Activated naive CD8-positive, alpha-beta T cell treated with anti-CD3 and anti-CD28 coated beads for 36 hours (primary cell): ENCODE measurements around the gene ZSCAN10. TPM values are rescaled to one million over a fixed set of nuclear protein-coding genes. Genes with fewer than 3 reads are reported as not detected.

Experiments used
- DNase-seq: peaks from one replicate; pipeline ENCODE4 v3.0.0; 2021
- H3K27ac Mint-ChIP-seq: one replicate; pipeline ENCODE4 v1.8.0; 2022; ENCODE audit warnings: mild to moderate bottlenecking, moderate library complexity, mixed read lengths
- H3K27me3 Mint-ChIP-seq: one replicate; pipeline ENCODE4 v1.8.0; 2022; ENCODE audit warnings: mild to moderate bottlenecking, mixed read lengths
- H3K36me3 Mint-ChIP-seq: one replicate; pipeline ENCODE4 v1.8.0; 2021; ENCODE audit warnings: mild to moderate bottlenecking, mixed read lengths
- H3K4me1 Mint-ChIP-seq: one replicate; pipeline ENCODE4 v1.8.0; 2021; ENCODE audit warnings: mixed read lengths
- H3K4me3 Mint-ChIP-seq: one replicate; pipeline ENCODE4 v1.8.0; 2022; ENCODE audit warnings: mild to moderate bottlenecking, moderate library complexity, mixed read lengths
- H3K9me3 Mint-ChIP-seq: one replicate; pipeline ENCODE4 v1.8.0; 2022; ENCODE audit warnings: mixed read lengths
- total RNA-seq, 2 experiments: library from RNA; stranded (reverse); gene quantifications; one replicate each; pipeline ENCODE4 v1.2.3, GENCODE V29; 2021

Gene ZSCAN10
- total RNA-seq, 2 experiments from 2014 or later, result not detected

GRCh38 chr16:3042376-3042775 lies 56.7 kb downstream of the ZSCAN10 start:
- Mint-ChIP-seq H3K27me3 (peaks cover 86% of the 10 kb centered on the region), H3K4me1 (peaks cover 7% of the 10 kb centered on the region), H3K36me3 (no peaks in the 10 kb centered on the region), H3K4me3 (no peak overlapping the region), H3K27ac (no peak overlapping the region), H3K9me3 (no peaks in the 10 kb centered on the region)
- no peak for DNase-seq

- H3K9me3 Mint-ChIP-seq, result no peaks in the 10 kb centered on the region
- H3K36me3 Mint-ChIP-seq, result no peaks in the 10 kb centered on the region
- no peak overlapping the region for H3K4me3 Mint-ChIP-seq
- H3K4me1 Mint-ChIP-seq, result peaks cover 5% of the 10 kb centered on the region
- peaks cover 88% of the 10 kb centered on the region for H3K27me3 Mint-ChIP-seq
- no peak overlapping the region for H3K27ac Mint-ChIP-seq
- no peak for DNase-seq
These were observed 60.2 kb downstream of the ZSCAN10 start for GRCh38 chr16:3038896-3039295.

Other genes with a start within 250 kb of the ZSCAN10 start
- gene PRSS22, start 241.1 kb downstream of the ZSCAN10 start, total RNA-seq, result not detected
- 10 to 100 TPM; 18.0 to 18.3 TPM for gene FLYWCH2, start 216.1 kb downstream of the ZSCAN10 start, total RNA-seq
- 10 to 100 TPM; 24.3 to 26.1 TPM for gene FLYWCH1, start 187.4 kb downstream of the ZSCAN10 start, total RNA-seq
- gene KREMEN2, start 135.0 kb downstream of the ZSCAN10 start, total RNA-seq, result not detected
- 10 to 100 TPM; 29.5 to 31.0 TPM for gene PAQR4, start 129.9 kb downstream of the ZSCAN10 start, total RNA-seq
- gene PKMYT1, start 118.8 kb downstream of the ZSCAN10 start, total RNA-seq, result 100 to 1,000 TPM; 144 to 145 TPM
- not detected for gene CLDN9, start 86.4 kb downstream of the ZSCAN10 start, total RNA-seq
- not detected for gene CLDN6, start 81.1 kb downstream of the ZSCAN10 start, total RNA-seq
- 1 to 10 TPM; 1.2 to 1.5 TPM for gene TNFRSF12A, start 78.9 kb downstream of the ZSCAN10 start, total RNA-seq
- 10 to 100 TPM; 23.4 to 23.7 TPM for gene HCFC1R1, start 75.4 kb downstream of the ZSCAN10 start, total RNA-seq
- gene THOC6, start 75.3 kb downstream of the ZSCAN10 start, total RNA-seq, result 10 to 100 TPM; 48.7 to 53.1 TPM
- under 1 TPM; 0.31 to 0.56 TPM for gene BICDL2, start 62.4 kb downstream of the ZSCAN10 start, total RNA-seq
- gene MMP25, start 52.7 kb downstream of the ZSCAN10 start, total RNA-seq, result 1 to 10 TPM in 1 of 2 experiments, under 1 TPM in 1; 0.99 to 1.6 TPM
- 1,000 to 10,000 TPM; 1,056 to 1,060 TPM for gene IL32, start 33.7 kb downstream of the ZSCAN10 start, total RNA-seq
- under 1 TPM; 0.35 to 0.36 TPM for gene ZNF205, start 13.3 kb upstream of the ZSCAN10 start, total RNA-seq
- gene ZNF213, start 35.7 kb upstream of the ZSCAN10 start, total RNA-seq, result 1 to 10 TPM; 7.6 to 9.1 TPM
- not detected for gene OR1F1, start 88.9 kb upstream of the ZSCAN10 start, total RNA-seq
- 10 to 100 TPM; 12.2 to 12.8 TPM for gene ZNF200, start 135.9 kb upstream of the ZSCAN10 start, total RNA-seq
- gene MEFV, start 157.3 kb upstream of the ZSCAN10 start, total RNA-seq, result under 1 TPM; 0.08 to 0.12 TPM
- gene ZNF263, start 184.2 kb upstream of the ZSCAN10 start, total RNA-seq, result 10 to 100 TPM; 29.7 to 30.5 TPM
- gene TIGD7, start 206.1 kb upstream of the ZSCAN10 start, total RNA-seq, result 1 to 10 TPM; 4.8 to 5.3 TPM
- 10 to 100 TPM; 34.2 to 35.5 TPM for gene ZNF75A, start 206.2 kb upstream of the ZSCAN10 start, total RNA-seq